GM21526 (cell line): Measurements from ENCODE around the gene IQCK.

Experiments
- ATAC-seq: cut with Tn5 transposase; IDR thresholded peaks from one replicate; pipeline ENCODE4 v1.9.1; 2021; ENCODE audit warnings: moderate library complexity; ENCODE audit not compliant: unreplicated experiment, low FRiP score

Gene IQCK

GRCh38 chr16:19753815-19754643 is 36.0 kb downstream of the IQCK start:
- ATAC-seq: no peak

- ATAC-seq: no peak
These were observed 36.6 kb downstream of the IQCK start for GRCh38 chr16:19754644-19755036.

- ATAC-seq: no peak
These were observed 37.2 kb downstream of the IQCK start for GRCh38 chr16:19755268-19755667.

- no peak for ATAC-seq
These were observed 39.0 kb downstream of the IQCK start for GRCh38 chr16:19757026-19757425.

GRCh38 chr16:19757762-19758595 is 39.9 kb downstream of the IQCK start:
- no peak for ATAC-seq

GRCh38 chr16:19760356-19761060 is 42.4 kb downstream of the IQCK start:
- ATAC-seq: no peak

GRCh38 chr16:19765860-19766553 is 47.9 kb downstream of the IQCK start:
- no peak for ATAC-seq

GRCh38 chr16:19766554-19766884 is 48.4 kb downstream of the IQCK start:
- ATAC-seq: no peak

- ATAC-seq: no peak
These were observed 48.9 kb downstream of the IQCK start for GRCh38 chr16:19766988-19767387.

- ATAC-seq: no peak
These were observed 49.4 kb downstream of the IQCK start for GRCh38 chr16:19767497-19767896.

- no peak for ATAC-seq
These were observed 51.2 kb downstream of the IQCK start for GRCh38 chr16:19769239-19769638.

- ATAC-seq: no peak
These were observed 53.0 kb downstream of the IQCK start for GRCh38 chr16:19771040-19771439.

- ATAC-seq: no peak
These were observed 53.7 kb downstream of the IQCK start for GRCh38 chr16:19771796-19772195.

- no peak for ATAC-seq
These were observed 56.0 kb downstream of the IQCK start for GRCh38 chr16:19774024-19774423.

GRCh38 chr16:19776147-19776546 is 58.1 kb downstream of the IQCK start:
- no peak for ATAC-seq

GRCh38 chr16:19776565-19776964 is 58.5 kb downstream of the IQCK start:
- no peak for ATAC-seq

- no peak for ATAC-seq
These were observed 62.2 kb downstream of the IQCK start for GRCh38 chr16:19780321-19780720.

- no peak for ATAC-seq
These were observed 63.2 kb downstream of the IQCK start for GRCh38 chr16:19781226-19781625.

GRCh38 chr16:19783363-19784182 is 65.5 kb downstream of the IQCK start:
- no peak for ATAC-seq
